ENCODE measurements around the gene CD74. TPM values are rescaled to one million over a fixed set of nuclear protein-coding genes. Genes with fewer than 3 reads are reported as not detected.

Gene CD74
- total and polyA plus RNA-seq, 5 experiments from 2014 or later = 288 to 415 (median 310) TPM

- Mint-ChIP-seq H3K27me3 (no peaks in the 10 kb centered on the region), H3K36me3 (peaks cover 0 to 87% (median 8%) of the 10 kb centered on the region in 3 donors), H3K4me1 (no peaks in the 10 kb centered on the region), H3K9me3 (no peaks in the 10 kb centered on the region), H3K4me3 (no peak overlapping the region), H3K27ac (peak overlapping the region in 2 of 10 donors; percentile 19 to 76)
- no peak for DNase-seq
- ATAC-seq = no peak
- POLR2A ChIA-PET = no interaction called here
Measured at GRCh38 chr5:150391064-150391834, 21.5 kb downstream of the CD74 start.

- Mint-ChIP-seq H3K4me1 (no peaks in the 10 kb centered on the region), H3K4me3 (no peak overlapping the region), H3K9me3 (no peaks in the 10 kb centered on the region), H3K27ac (peak overlapping the region in 4 of 10 donors; percentile 6 to 77 (median 60)), H3K27me3 (no peaks in the 10 kb centered on the region), H3K36me3 (peaks cover 0 to 88% (median 2%) of the 10 kb centered on the region in 3 donors)
- DNase-seq (no peak), ATAC-seq (no peak)
- POLR2A ChIA-PET = no interaction called here
Measured at GRCh38 chr5:150389531-150390266, 23.0 kb downstream of the CD74 start.

- DNase-seq = no peak
- POLR2A ChIA-PET = no interaction called here
- Mint-ChIP-seq H3K9me3 (no peaks in the 10 kb centered on the region), H3K4me1 (no peaks in the 10 kb centered on the region), H3K4me3 (no peak overlapping the region), H3K36me3 (peaks cover 0 to 94% (median 8%) of the 10 kb centered on the region in 3 donors), H3K27ac (peak overlapping the region in 2 of 10 donors; percentile 68 to 73), H3K27me3 (no peaks in the 10 kb centered on the region)
- no peak for ATAC-seq
Measured at GRCh38 chr5:150386024-150386855, 26.5 kb downstream of the CD74 start.

GRCh38 chr5:150384701-150385100 lies 28.0 kb downstream of the CD74 start:
- Mint-ChIP-seq H3K4me3 (no peak overlapping the region), H3K36me3 (peaks cover 0 to 94% (median 6%) of the 10 kb centered on the region in 3 donors), H3K9me3 (no peaks in the 10 kb centered on the region), H3K27me3 (no peaks in the 10 kb centered on the region), H3K27ac (peak overlapping the region in 2 of 10 donors; percentile 28 to 43), H3K4me1 (no peaks in the 10 kb centered on the region)
- ATAC-seq (no peak), DNase-seq (no peak)
- POLR2A ChIA-PET = no interaction called here

- Mint-ChIP-seq H3K36me3 (peaks cover 0 to 99% (median 5%) of the 10 kb centered on the region in 3 donors), H3K9me3 (no peaks in the 10 kb centered on the region), H3K4me3 (no peak overlapping the region), H3K27ac (peak overlapping the region in 6 of 10 donors; percentile 4 to 77 (median 60)), H3K27me3 (no peaks in the 10 kb centered on the region), H3K4me1 (peaks cover 0 to 11% (median 5%) of the 10 kb centered on the region in 4 donors)
- DNase-seq (no peak), ATAC-seq (no peak)
- POLR2A ChIA-PET = no interaction called here
Measured at GRCh38 chr5:150377964-150378694, 34.6 kb downstream of the CD74 start.

- Mint-ChIP-seq H3K4me3 (peak overlapping the region in 2 of 10 donors; percentile 41 to 64), H3K9me3 (no peaks in the 10 kb centered on the region), H3K27ac (peak overlapping the region in 9 of 10 donors; percentile 53 to 94 (median 72)), H3K36me3 (peaks cover 0 to 100% (median 5%) of the 10 kb centered on the region in 3 donors), H3K4me1 (peaks cover 0 to 11% (median 5%) of the 10 kb centered on the region in 4 donors), H3K27me3 (no peaks in the 10 kb centered on the region)
- POLR2A ChIA-PET = interaction anchor here (1.3 kb wide), 1 partner anchor 73 kb away, joined by 3 read pairs; no protein-coding TSS in a partner anchor
- ATAC-seq = no peak
- DNase-seq = no peak
Measured at GRCh38 chr5:150376799-150377771, 35.6 kb downstream of the CD74 start.

GRCh38 chr5:150374651-150375050 lies 38.1 kb downstream of the CD74 start:
- POLR2A ChIA-PET = no interaction called here
- no peak overlapping the region for H3K4me3 Mint-ChIP-seq
- no peak for ATAC-seq
- no peaks in the 10 kb centered on the region for H3K9me3 Mint-ChIP-seq
- no peaks in the 10 kb centered on the region for H3K27me3 Mint-ChIP-seq
- H3K36me3 Mint-ChIP-seq = peaks cover 5 to 97% (median 15%) of the 10 kb centered on the region in 3 donors
- no peak for DNase-seq
- peaks cover 0 to 11% (median 6%) of the 10 kb centered on the region in 4 donors for H3K4me1 Mint-ChIP-seq
- peak overlapping the region in 1 of 10 donors; percentile 71 for H3K27ac Mint-ChIP-seq

- peaks cover 5 to 96% (median 14%) of the 10 kb centered on the region in 3 donors for H3K36me3 Mint-ChIP-seq
- ATAC-seq (no peak), DNase-seq (no peak)
- no peak overlapping the region for H3K4me3 Mint-ChIP-seq
- no peaks in the 10 kb centered on the region for H3K9me3 Mint-ChIP-seq
- H3K27ac Mint-ChIP-seq = no peak overlapping the region
- H3K4me1 Mint-ChIP-seq = peaks cover 0 to 10% (median 5%) of the 10 kb centered on the region in 4 donors
- no peaks in the 10 kb centered on the region for H3K27me3 Mint-ChIP-seq
- POLR2A ChIA-PET = no interaction called here
Measured at GRCh38 chr5:150372639-150373038, 40.1 kb downstream of the CD74 start.

GRCh38 chr5:150368526-150368925 lies 44.2 kb downstream of the CD74 start:
- H3K4me1 Mint-ChIP-seq = peaks cover 0 to 7% (median 2%) of the 10 kb centered on the region in 4 donors
- no peak overlapping the region for H3K27ac Mint-ChIP-seq
- no peaks in the 10 kb centered on the region for H3K27me3 Mint-ChIP-seq
- H3K4me3 Mint-ChIP-seq = no peak overlapping the region
- H3K36me3 Mint-ChIP-seq = peaks cover 10 to 91% (median 20%) of the 10 kb centered on the region in 3 donors
- DNase-seq (no peak), ATAC-seq (no peak)
- POLR2A ChIA-PET = no interaction called here
- no peaks in the 10 kb centered on the region for H3K9me3 Mint-ChIP-seq

- Mint-ChIP-seq H3K9me3 (no peaks in the 10 kb centered on the region), H3K27me3 (no peaks in the 10 kb centered on the region), H3K27ac (no peak overlapping the region), H3K4me3 (no peak overlapping the region), H3K36me3 (peaks cover 16 to 78% (median 18%) of the 10 kb centered on the region in 3 donors), H3K4me1 (peaks cover 25 to 47% (median 36%) of the 10 kb centered on the region in 4 donors)
- POLR2A ChIA-PET = no interaction called here
- DNase-seq = no peak
- no peak for ATAC-seq
Measured at GRCh38 chr5:150364004-150364403, 48.7 kb downstream of the CD74 start.

- Mint-ChIP-seq H3K4me3 (no peak overlapping the region), H3K9me3 (no peaks in the 10 kb centered on the region), H3K4me1 (peaks cover 25 to 53% (median 44%) of the 10 kb centered on the region in 4 donors), H3K27me3 (no peaks in the 10 kb centered on the region), H3K36me3 (peaks cover 16 to 71% (median 18%) of the 10 kb centered on the region in 3 donors), H3K27ac (peak overlapping the region in 3 of 10 donors; percentile 8 to 56 (median 9))
- ATAC-seq = no peak
- DNase-seq = no peak
- POLR2A ChIA-PET = no interaction called here
Measured at GRCh38 chr5:150363185-150363584, 49.5 kb downstream of the CD74 start.
